OCI-LY1 (cell line): ENCODE results near the gene MS4A10.

Experiments used
- EZH2 ChIP-seq: fragments of 200-600 bp; sonication (generic), shearing (Covaris generic); IDR thresholded peaks from 2 replicates; pipeline ENCODE4 v1.8.0; 2017; ENCODE audit warnings: borderline replicate concordance, mixed run types, mild to moderate bottlenecking, antibody characterized with exemption, low read length, moderate library complexity, mixed read lengths
- TF ChIP-seq, protein P1 (sequence below): fragments of 200-600 bp; sonication (generic), shearing (Covaris generic); IDR thresholded peaks from 2 replicates; pipeline ENCODE4 v1.5.1; 2017; ENCODE audit warnings: mild to moderate bottlenecking, antibody characterized with exemption, low read length, moderate library complexity, mixed read lengths

DNA sequence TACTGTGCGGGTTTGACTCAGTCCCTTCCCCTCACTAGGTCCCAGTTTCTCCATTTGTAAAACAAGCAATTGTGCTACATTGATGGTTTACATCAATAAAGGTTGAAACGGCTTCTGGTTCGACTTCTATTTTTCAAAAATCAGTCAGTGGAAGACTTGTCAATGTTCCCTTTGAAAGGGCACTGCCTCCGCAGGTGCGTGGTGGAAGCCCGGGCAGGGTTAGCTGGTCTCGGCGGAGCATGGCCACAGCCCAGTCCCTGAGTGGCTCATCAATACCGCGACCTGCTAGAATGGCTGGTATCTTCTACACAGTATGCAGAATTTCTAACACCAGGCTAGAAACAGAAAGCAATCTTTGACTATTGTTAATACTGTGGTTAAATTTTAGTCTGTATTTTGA, 16.1 kb downstream of the MS4A10 start:
- TF ChIP-seq, protein P1, sequence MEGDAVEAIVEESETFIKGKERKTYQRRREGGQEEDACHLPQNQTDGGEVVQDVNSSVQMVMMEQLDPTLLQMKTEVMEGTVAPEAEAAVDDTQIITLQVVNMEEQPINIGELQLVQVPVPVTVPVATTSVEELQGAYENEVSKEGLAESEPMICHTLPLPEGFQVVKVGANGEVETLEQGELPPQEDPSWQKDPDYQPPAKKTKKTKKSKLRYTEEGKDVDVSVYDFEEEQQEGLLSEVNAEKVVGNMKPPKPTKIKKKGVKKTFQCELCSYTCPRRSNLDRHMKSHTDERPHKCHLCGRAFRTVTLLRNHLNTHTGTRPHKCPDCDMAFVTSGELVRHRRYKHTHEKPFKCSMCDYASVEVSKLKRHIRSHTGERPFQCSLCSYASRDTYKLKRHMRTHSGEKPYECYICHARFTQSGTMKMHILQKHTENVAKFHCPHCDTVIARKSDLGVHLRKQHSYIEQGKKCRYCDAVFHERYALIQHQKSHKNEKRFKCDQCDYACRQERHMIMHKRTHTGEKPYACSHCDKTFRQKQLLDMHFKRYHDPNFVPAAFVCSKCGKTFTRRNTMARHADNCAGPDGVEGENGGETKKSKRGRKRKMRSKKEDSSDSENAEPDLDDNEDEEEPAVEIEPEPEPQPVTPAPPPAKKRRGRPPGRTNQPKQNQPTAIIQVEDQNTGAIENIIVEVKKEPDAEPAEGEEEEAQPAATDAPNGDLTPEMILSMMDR, result no peak
- TF ChIP-seq EZH2, result no peak
